HS-5 (cell line): ENCODE measurements around the gene ARHGEF16.

Source experiments
- DNase-seq: peaks from one replicate; pipeline ENCODE4 v3.0.0-alpha.2; 2012; ENCODE audit warnings: low read depth

The ARHGEF16 gene

GRCh38 chr1:3502641-3503524, 48.4 kb downstream of the ARHGEF16 start:
- DNase-seq = no peak

DNA sequence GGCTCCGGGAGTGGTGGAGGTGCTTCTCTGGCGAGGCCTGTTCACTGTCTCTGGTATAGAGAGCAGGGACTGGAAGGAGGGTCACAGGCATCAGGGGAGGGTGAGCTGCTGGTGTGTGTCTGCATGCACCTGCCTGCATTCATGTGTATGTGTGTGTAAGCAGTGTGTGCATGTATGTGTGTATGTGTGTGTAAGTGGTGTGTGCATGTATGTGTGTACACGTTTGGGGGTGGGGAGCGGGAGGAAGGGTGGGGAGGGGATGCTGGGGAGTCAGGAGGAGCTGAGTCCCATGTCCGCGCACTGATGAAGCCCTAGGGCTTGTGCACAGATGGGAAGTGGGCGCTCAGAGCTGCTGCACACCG, 49.0 kb downstream of the ARHGEF16 start:
- DNase-seq = no peak

GRCh38 chr1:3504151-3504821, 49.8 kb downstream of the ARHGEF16 start:
- peak; percentile 91 for DNase-seq

DNA sequence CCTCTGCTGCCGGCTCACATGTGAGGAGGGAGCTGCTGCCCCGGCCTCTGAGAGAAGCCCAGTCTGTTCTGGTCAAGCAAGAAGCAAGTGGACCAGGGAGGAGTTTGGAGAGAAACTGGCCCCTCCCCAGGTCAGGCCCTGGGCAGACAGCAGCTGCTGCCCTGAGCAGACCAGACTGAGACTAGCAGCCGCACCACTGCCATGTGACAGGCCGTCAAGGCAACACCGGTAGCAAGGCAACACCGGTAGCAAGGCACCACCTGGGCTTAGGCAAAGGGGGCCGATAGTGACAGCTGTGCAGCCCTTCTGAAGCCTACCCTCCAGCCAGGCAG, 50.3 kb downstream of the ARHGEF16 start:
- DNase-seq = no peak

DNA sequence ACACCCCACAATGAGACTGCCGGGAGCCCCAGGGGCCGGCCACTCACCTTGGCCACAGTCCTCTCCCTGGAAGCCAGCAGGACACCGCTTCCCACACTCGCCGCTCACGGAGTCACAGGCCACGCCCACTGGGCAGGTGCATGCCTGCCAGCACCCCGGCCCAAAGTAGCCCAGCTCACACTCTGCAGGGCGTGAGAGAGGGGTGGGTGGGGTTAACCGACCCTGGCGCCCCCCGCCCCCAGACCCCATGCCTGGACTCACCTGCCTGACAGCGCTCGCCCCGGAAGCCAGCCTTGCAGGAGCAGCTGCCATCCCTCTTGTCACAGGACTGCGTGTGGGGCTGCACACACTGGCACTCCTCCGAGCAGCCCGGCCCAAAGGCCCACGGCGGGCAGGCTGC, 50.7 kb downstream of the ARHGEF16 start:
- no peak for DNase-seq

DNA sequence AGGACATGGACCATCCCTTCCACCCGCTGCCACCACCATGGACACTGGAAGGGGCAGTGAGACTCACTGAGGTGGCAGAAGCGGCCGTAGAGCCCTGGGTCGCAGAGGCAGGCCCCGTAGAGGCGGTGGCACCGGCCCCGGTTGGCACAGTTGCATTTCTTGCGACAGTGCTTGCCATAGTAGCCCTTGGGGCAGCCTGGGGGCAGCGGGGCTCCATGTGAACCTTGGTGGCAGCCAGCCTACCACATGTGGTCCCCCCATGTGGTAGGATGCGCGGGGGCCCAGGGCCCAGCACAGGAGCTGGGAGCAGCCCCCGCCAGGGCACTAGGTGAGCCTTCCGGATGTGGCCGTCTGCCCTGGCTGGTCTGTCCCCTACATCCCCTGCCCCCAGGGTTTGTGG, 51.6 kb downstream of the ARHGEF16 start:
- DNase-seq = no peak

DNA sequence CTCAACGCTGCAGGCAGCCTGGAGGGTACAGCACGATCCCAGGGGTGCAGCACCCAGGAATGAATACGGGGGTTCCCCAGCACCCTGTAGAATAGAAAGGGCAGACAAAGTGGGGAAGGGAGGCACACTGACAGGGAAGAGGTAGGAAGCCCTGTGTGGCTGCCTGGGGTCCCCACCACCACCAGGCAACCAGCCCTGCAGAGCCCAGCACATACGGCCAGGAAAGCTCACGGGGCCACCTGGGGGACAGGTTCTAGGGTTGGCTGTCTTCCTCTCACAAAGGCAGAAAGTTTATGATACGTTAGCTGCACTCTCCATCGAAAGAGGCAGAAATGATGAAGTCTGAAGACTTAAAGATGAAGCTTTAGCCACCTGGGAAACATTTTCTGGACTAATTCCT, 52.5 kb downstream of the ARHGEF16 start:
- DNase-seq = no peak

DNA sequence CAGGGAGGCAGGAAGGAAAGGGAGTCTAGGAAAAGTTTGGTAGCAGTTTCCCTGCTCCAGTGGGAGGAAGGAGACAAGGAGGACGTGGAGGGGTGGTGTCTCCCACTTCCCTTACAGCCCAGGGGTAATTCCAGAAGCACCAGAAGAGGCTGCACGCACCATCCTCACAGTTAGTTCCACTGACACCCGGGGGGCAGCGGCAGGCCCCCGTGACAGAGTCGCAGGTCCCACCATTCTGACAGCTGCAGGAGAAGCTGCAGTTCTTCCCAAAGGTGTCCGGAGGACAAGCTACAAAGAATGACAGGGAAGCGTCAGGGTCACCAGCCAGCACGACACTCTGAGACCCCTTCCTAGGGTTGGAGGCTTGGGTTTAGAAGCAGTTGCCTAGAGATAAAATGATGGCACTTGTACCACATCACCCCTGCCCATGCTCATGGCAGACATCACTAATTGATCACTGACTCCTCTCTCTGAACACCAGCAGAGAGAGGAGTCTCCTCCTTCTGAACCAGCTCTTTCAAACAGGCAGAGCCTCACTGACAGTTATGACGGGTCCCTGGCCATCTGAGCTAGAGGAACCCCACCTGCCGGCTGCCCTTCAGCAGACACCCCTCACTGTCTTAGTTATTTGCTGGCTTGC, 53.3 kb downstream of the ARHGEF16 start:
- no peak for DNase-seq

GRCh38 chr1:3508757-3509415, 54.4 kb downstream of the ARHGEF16 start:
- no peak for DNase-seq

DNA sequence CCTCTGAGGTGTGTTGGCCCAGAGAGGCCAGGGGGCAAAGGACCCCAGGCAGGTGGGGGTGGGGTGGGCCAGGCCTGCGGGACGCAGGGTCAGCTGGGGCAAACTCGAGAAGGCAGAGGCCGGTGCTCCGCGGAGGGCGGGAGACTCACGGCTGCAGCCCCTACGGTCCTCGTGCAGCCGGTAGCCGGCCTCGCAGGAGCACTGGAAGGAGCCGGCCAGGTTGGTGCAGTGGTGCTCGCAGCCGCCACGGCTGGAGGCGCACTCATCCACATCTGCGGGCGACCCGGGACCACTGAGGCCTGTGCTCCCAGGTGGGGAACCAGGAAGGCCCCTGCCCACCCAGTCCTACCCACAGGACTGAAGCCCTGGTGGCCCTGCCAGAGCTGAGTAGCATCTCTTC, 55.3 kb downstream of the ARHGEF16 start:
- DNase-seq = no peak

- DNase-seq = no peak
Observed at GRCh38 chr1:3510136-3510955, 55.9 kb downstream of the ARHGEF16 start.

DNA sequence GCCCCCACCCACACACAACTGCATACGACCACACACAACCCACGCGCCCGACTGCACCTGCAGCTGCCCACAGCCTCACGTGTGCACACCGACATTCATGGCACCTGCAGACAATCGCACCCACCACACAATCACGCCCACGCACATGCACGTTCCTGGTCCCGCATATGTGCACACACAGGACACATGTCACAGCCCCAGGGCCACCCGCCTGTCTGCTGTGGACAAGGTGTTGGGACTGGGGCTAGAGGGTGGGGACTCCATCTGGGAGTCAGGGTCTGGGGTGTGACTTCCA, 56.4 kb downstream of the ARHGEF16 start:
- DNase-seq = no peak

DNA sequence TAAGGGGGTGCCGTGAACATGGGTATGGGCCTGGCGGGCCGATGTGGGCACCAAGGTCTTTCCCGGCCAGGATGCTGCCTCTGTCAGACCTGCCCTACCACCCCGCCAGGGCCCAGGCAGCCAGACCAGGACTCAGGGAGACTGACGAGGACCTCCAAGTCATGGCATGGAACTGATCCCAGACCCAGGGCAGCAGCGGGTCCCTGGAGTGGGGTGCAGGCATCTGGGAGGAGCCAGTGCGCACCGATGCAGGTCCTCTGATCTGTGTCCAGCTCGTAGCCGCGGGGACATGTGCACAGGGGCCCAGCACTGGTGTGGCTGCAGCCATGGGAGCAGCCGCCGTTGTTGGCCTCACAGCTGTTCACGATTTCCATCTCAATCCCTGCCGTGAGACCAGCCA, 56.8 kb downstream of the ARHGEF16 start:
- no peak for DNase-seq

DNA sequence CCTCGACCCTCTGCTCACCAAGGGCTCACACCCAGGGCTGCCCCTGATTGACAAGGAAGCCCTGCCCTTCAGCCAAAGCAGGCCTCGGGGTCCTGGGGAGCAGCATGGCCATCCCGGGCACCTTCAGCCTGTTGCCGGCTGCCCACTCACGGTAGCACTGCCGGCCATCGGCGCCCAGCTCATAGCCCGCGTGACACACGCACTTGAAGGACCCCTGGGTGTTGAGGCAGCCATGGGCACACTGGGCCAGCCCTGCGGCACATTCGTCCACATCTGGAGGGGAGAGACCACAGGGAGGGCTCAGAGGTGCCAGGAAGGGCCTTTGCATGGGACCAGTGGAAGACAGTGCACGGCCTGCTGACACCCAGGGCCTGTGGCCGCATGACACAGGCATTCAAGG, 57.4 kb downstream of the ARHGEF16 start:
- no peak for DNase-seq

DNA sequence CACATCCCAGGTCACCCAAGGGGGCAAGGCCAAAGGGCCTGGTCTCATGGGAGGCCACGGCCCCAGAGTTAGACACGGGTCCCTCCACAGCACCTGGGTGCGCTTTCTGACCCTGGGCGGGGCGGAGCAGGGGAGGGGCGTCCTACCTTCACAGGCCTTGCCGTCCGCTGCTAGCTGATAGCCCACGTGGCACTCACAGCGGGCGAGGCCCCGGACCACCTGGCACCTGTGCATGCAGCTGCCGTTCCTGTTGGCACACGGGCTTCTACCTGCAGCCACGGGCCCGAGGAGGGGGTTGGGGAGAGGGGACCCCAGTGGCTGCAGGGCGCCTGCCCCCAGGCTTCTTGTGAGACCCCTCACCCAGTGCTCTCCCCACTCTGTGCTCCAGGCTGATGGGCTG, 59.9 kb downstream of the ARHGEF16 start:
- no peak for DNase-seq

DNA sequence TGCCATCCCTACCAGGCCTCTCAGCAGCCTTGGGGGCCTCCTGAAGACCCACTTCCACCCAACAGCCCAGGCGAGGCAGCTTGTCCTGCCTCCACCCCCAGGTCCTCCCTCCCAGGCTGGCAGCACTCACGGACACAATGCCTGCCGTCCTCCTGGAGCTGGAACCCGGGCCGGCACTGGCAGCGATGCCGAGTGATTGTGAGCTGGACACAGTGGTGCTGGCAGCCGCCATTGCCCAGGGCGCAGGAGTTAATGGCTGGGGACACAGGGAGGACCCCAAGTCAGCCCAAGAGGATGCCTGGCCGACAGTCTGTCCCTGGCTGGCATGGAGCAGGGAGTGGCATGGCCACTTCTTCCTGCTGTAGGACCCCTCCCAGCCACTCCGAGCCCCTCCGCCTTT, 60.8 kb downstream of the ARHGEF16 start:
- DNase-seq = no peak

GRCh38 chr1:3515774-3516480, 61.5 kb downstream of the ARHGEF16 start:
- DNase-seq = no peak

DNA sequence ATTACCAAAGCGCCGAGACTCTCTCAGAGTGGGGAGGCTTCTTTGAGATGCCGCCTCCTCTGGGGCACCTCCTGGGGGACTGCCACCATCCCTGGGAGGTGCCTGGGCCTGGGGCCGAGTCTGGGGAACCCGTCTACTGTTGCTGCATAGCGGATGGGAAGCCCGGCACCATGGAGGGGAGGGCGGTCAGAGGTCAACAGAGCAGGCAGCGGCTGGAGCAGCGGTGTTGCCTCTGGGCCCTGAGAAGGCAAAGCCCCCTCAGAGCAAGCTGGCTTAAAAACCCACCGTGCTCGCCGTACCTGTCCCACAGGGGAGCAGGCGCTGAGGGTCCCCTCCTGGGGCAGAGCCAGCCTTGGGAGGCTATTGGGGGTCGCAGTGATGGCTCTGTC, 62.0 kb downstream of the ARHGEF16 start:
- no peak for DNase-seq

DNA sequence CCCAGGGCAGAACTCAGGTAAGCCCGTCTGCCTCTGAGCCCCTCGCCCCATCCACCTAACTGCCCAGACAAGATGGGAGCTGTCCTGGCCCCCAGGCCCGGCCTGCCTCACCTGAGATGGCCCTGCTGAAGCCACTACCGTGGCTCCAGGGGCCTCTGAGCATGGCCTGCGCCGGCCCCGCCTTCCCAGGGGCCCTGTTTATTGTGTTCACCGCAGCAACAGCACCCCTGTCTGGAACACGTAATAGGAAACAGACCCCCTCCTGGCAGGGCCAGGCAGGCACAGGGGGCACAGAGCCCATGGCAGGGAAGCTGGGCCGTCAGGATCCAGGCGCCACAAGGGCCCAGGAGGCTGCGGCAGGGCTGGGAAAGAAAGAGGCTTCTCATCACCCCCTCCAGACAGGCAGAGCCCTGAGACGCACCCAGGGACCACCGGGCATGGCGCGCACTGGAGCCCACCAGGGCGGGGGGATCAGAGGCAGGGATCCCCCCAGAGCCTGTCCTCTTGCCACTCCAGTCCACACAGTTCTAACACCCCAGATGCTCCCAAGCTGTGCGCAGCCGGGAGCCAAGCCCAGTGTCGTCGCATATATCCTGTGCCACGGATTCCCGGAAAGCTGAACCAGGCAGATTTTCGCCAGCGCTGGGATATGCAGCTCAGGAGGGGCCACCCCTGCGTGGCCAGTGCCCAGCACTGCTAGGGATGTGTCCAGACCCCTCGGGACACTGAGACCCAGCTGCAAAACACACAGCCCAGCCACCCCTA, 62.6 kb downstream of the ARHGEF16 start:
- DNase-seq = no peak

- DNase-seq = no peak
Observed at GRCh38 chr1:3518256-3518655, 63.8 kb downstream of the ARHGEF16 start.

GRCh38 chr1:3518756-3519155, 64.3 kb downstream of the ARHGEF16 start:
- DNase-seq = no peak
